Ovary (tissue), 9 donors: ENCODE measurements around the gene MAGI1. TPM values are rescaled to one million over a fixed set of nuclear protein-coding genes. Genes with fewer than 3 reads are reported as not detected.
"Not testable (repeated sequence)": the region's sequence is repeated elsewhere in the genome, so short reads cannot be mapped to it uniquely, and the experiment has no call there.

ENCODE experiments used
- DNase-seq, 5 donors: peaks; one replicate each; pipeline ENCODE4 v3.0.0-alpha.2; 2019 to 2020
- H3K27ac ChIP-seq, 2 donors: fragments of 200-600 bp; one replicate each; pipeline versions ENCODE4 v1.5.1 to v1.8.0; 2019 to 2022
- H3K27me3 ChIP-seq: fragments of 200-600 bp; one replicate; pipeline ENCODE4 v1.8.0; 2022
- H3K36me3 ChIP-seq: fragments of 200-600 bp; sonication (generic); one replicate; pipeline ENCODE4 v1.5.1; 2019
- H3K4me1 ChIP-seq: one replicate; pipeline ENCODE4 v1.8.1; 2013; ENCODE audit warnings: mild to moderate bottlenecking, moderate library complexity; ENCODE audit not compliant: insufficient read depth
- H3K4me3 ChIP-seq: fragments of 200-600 bp; sonication (generic); one replicate; pipeline ENCODE4 v1.5.1; 2017
- H3K9me3 ChIP-seq, 2 donors: fragments of 200-600 bp in 1 of 2; sonication (generic) in 1 of 2; one replicate each; pipeline versions ENCODE4 v1.5.1 to v1.8.1; 2013 to 2019; ENCODE audit warnings: mild to moderate bottlenecking in 1 of 2, moderate library complexity in 1 of 2
- EP300 ChIP-seq: sonication (generic); formaldehyde crosslinking; IDR thresholded peaks from one replicate; pipeline ENCODE4 v1.6.1; 2017; ENCODE audit warnings: antibody characterized with exemption
- POLR2A ChIP-seq: fragments of 450-650 bp; IDR thresholded peaks from one replicate; pipeline ENCODE4 v1.6.1; 2017; ENCODE audit warnings: antibody characterized with exemption, mild to moderate bottlenecking, moderate library complexity
- WGBS, 3 donors: extraction: QIAGEN DNeasy Blood & Tissue Kit in 1 of 3; methylation state at CpG; one replicate each; pipeline versions ENCODE4 v1.1.5 to v1.1.7; 2013 to 2017; 5-methylcytosine and 5-hydroxymethylcytosine counted together
- intact Hi-C, 4 donors: fragments of 100-400 bp; cut with DNase I; formaldehyde crosslinking; loops; one replicate each; pipeline versions ENCODE4 v1.11.0 to v1.15.1; 2022 to 2023
- polyA plus RNA-seq, 2 donors: library from polyadenylated mRNA; stranded (reverse); fragments of 200-250 nt in 1 of 2; fragments of 350-450 nt in 1 of 2; fragmentation: Illumina TruSeq in 1 of 2; extraction: RNeasy Lipid Tissue Mini Kit (QIAGEN cat#74804) in 1 of 2; gene quantifications; one replicate each; pipeline ENCODE4 v1.2.3, GENCODE V29; 2013 to 2014
- total RNA-seq, 7 donors: library from RNA; depleted of rRNA in 2 of 7; stranded (reverse); fragments of >200 nt in 2 of 7; fragmentation: NEBNext Ultra II Directional in 3 of 7; extraction: Animal tissue kit (Norgen Biotek cat#: 25700) in 3 of 7; gene quantifications; one replicate each; pipeline versions ENCODE4 v1.1.0 to v1.2.4, GENCODE V29; 2016 to 2023
- TF ChIP-seq, protein P1 (sequence below), 3 donors: fragments of 450-650 bp in 2 of 3; fragments of 200-600 bp in 1 of 3; IDR thresholded peaks; one replicate each; pipeline versions ENCODE4 v1.5.1 to v1.8.0; 2016 to 2022; ENCODE audit warnings: antibody characterized with exemption in 3 of 3, mild to moderate bottlenecking in 1 of 3
- donor health status: DM: no; HTN: no; CAD: no; lungs with moderate emphysema.
- donor health status: DM: no; HTN: no; CAD: no.
- donor health status: Bipolar disorder and iron deficiency.
- donor health status: DM: yes; HTN: yes; CAD: no.
- donor health status: DM: no; HTN: no; CAD: no.
- donor health status: DM: yes; HTN: yes; CAD: no.

Gene MAGI1
- total and polyA plus RNA-seq, 9 donors = 5.5 to 35.7 (median 8.7) TPM

DNA sequence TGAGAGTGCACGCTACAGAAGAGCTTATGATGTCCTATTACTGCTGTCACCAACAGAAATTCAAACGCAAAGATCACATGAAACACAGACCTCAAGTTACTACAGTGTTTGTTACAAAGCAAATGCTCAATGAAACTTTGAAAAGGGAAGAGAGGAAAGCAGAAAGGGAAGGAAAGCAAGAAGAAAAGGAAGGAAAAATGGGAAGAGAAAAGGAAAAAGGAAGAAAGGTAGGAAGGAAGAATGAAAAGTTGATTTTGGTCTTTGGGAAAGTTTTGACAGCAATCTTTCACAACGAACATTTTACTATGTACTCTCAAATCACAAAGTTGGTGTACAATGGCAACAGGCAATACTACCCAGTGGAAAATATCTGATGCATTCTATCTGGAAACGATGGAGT is 514.8 kb downstream of the MAGI1 start:
- Histone ChIP-seq H3K36me3 (no peaks in the 10 kb centered on the region), H3K4me1 (no peaks in the 10 kb centered on the region), H3K4me3 (no peak overlapping the region), H3K27ac (no peak overlapping the region), H3K27me3 (no peaks in the 10 kb centered on the region), H3K9me3 (no peaks in the 10 kb centered on the region)
- intact Hi-C loops = no loop called here
- 80 to 90% (median 84%) methylated on average over 4 of the region's 4 CpGs for WGBS, 3 donors
- DNase-seq = no peak
- TF ChIP-seq POLR2A = no peak
- no peak for TF ChIP-seq EP300
- TF ChIP-seq, protein P1, sequence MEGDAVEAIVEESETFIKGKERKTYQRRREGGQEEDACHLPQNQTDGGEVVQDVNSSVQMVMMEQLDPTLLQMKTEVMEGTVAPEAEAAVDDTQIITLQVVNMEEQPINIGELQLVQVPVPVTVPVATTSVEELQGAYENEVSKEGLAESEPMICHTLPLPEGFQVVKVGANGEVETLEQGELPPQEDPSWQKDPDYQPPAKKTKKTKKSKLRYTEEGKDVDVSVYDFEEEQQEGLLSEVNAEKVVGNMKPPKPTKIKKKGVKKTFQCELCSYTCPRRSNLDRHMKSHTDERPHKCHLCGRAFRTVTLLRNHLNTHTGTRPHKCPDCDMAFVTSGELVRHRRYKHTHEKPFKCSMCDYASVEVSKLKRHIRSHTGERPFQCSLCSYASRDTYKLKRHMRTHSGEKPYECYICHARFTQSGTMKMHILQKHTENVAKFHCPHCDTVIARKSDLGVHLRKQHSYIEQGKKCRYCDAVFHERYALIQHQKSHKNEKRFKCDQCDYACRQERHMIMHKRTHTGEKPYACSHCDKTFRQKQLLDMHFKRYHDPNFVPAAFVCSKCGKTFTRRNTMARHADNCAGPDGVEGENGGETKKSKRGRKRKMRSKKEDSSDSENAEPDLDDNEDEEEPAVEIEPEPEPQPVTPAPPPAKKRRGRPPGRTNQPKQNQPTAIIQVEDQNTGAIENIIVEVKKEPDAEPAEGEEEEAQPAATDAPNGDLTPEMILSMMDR (IDR thresholded peaks at IDR 0.05) = no peak

DNA sequence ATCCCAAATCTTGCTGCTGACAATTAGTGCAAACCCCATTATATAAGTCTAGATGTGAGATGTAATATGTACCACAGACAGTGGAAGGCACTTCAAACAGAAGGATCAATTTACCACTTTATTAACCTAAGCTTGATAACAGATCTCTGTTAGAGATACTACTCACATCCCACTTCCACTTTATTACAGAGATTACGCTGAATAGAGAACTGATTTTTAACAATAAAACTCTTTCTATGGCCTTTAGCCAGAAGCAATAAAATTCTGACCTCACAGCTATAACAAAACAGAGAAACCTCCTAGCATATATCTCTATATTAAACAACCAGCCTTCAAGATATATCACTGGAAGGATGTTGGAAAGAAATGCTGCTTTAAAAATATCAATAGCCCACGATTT is 517.7 kb downstream of the MAGI1 start:
- no peak for TF ChIP-seq POLR2A
- TF ChIP-seq, protein P1 (IDR thresholded peaks at IDR 0.05) = no peak
- TF ChIP-seq EP300 = no peak
- Histone ChIP-seq H3K27me3 (no peaks in the 10 kb centered on the region), H3K36me3 (no peaks in the 10 kb centered on the region), H3K4me3 (no peak overlapping the region), H3K27ac (no peak overlapping the region), H3K9me3 (no peaks in the 10 kb centered on the region), H3K4me1 (no peaks in the 10 kb centered on the region)
- no peak for DNase-seq
- 78 to 88% (median 84%) methylated on average over 2 of the region's 2 CpGs for WGBS, 3 donors
- intact Hi-C loops = no loop called here

DNA sequence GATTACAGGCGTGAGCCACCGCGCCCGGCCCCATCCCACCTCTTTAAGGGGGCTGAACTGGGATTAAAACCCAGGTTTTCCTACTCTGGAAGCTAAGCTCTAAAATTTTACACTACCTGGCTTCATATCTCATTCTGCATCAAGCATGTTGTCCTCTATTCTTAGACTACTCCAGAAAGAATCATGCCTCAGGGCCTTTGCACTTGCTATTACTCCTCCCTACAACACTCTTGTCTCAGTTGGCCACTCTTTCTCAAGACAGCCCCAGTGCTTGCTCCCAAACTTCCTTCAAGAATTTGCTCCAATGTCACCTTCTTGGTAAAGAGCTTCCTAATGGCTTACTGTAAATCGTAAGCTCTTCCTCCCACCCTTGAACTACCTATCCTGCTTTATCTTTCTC is 521.7 kb downstream of the MAGI1 start:
- no peak overlapping the region for H3K27ac ChIP-seq
- H3K36me3 ChIP-seq = no peaks in the 10 kb centered on the region
- WGBS, 3 donors = 97 to 98% (median 97%) methylated on average over 5 of the region's 5 CpGs
- H3K27me3 ChIP-seq = no peaks in the 10 kb centered on the region
- intact Hi-C loops = no loop called here
- H3K9me3 ChIP-seq = no peaks in the 10 kb centered on the region
- no peak for DNase-seq
- H3K4me3 ChIP-seq = no peak overlapping the region
- H3K4me1 ChIP-seq = no peaks in the 10 kb centered on the region
- TF ChIP-seq EP300 = no peak
- TF ChIP-seq POLR2A = no peak
- TF ChIP-seq, protein P1 (IDR thresholded peaks at IDR 0.05) = no peak

DNA sequence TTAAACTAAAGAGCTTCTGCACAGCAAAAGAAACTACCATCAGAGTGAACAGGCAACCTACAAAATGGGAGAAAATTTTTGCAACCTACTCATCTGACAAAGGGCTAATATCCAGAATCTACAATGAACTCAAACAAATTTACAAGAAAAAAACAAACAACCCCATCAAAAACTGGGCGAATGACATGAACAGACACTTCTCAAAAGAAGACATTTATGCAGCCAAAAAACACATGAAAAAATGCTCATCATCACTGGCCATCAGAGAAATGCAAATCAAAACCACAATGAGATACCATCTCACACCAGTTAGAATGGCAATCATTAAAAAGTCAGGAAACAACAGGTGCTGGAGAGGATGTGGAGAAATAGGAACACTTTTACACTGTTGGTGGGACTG is 524.4 kb downstream of the MAGI1 start:
- H3K27me3 ChIP-seq, H3K27ac ChIP-seq, H3K36me3 ChIP-seq, H3K4me1 ChIP-seq, intact Hi-C loops, H3K9me3 ChIP-seq, H3K4me3 ChIP-seq, DNase-seq: not testable (repeated sequence)
- 91 to 100% (median 97%) methylated on average over 1 of the region's 1 CpG for WGBS, 3 donors

DNA sequence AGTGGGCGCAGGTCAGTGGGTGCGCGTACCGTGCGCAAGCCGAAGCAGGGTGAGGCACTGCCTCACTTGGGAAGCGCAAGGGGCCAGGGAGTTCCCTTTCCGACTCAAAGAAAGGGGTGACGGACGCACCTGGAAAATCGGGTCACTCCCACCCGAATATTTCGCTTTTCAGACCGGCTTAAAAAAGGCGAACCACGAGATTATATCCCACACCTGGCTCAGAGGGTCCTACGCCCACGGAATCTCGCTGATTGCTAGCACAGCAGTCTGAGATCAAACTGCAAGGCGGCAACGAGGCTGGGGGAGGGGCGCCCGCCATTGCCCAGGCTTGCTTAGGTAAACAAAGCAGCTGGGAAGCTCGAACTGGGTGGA is 529.3 kb downstream of the MAGI1 start:
- 71 to 76% (median 73%) methylated on average over 19 to 21 of the region's 24 CpGs for WGBS, 3 donors
- H3K4me1 ChIP-seq, DNase-seq, H3K36me3 ChIP-seq, H3K4me3 ChIP-seq, intact Hi-C loops, H3K9me3 ChIP-seq, H3K27me3 ChIP-seq, H3K27ac ChIP-seq: not testable (repeated sequence)
